Cardiac muscle cell (in vitro differentiated cells and primary cell): Measurements from ENCODE around the gene DPYSL4. TPM values are rescaled to one million over a fixed set of nuclear protein-coding genes. Genes with fewer than 3 reads are reported as not detected.

Source experiments
- DNase-seq, 2 donors: peaks; one replicate each; pipeline versions ENCODE4 v3.0.0 to v3.0.0-alpha.2; 2010 to 2017; ENCODE audit warnings: low read depth in 1 of 2, low spot score in 1 of 2
- H3K27ac ChIP-seq: fragments of 200-600 bp; sonication (generic); 2 replicates; pipeline ENCODE4 v1.5.1; 2016
- H3K27me3 ChIP-seq: fragments of 200-600 bp; sonication (generic); 2 replicates; pipeline ENCODE4 v1.6.0; 2016; ENCODE audit warnings: control low read depth
- H3K36me3 ChIP-seq: fragments of 200-600 bp; sonication (generic); 2 replicates; pipeline ENCODE4 v1.5.1; 2016; ENCODE audit warnings: control low read depth
- H3K4me1 ChIP-seq: fragments of 200-600 bp; sonication (generic); 2 replicates; pipeline ENCODE4 v1.8.1; 2017; ENCODE audit warnings: low read depth, mild to moderate bottlenecking, mixed run types
- H3K4me3 ChIP-seq: fragments of 200-600 bp; sonication (generic); 2 replicates; pipeline ENCODE4 v1.5.1; 2016; ENCODE audit warnings: mild to moderate bottlenecking
- H3K9me3 ChIP-seq: fragments of 200-600 bp; sonication (generic); 2 replicates; pipeline ENCODE4 v1.5.1; 2017; ENCODE audit warnings: low read depth, mild to moderate bottlenecking, control low read depth
- polyA plus RNA-seq: library from polyadenylated mRNA; unstranded; fragments of >200 nt; fragmentation: Nextera tagmentation; extraction: Ambion mirVana; gene quantifications from 2 replicates; pipeline ENCODE4 v1.2.1, GENCODE V29; 2016
- total RNA-seq: library from RNA; depleted of rRNA; stranded (reverse); fragments of >200 nt; gene quantifications from 2 replicates; pipeline ENCODE4 v1.2.3, GENCODE V29; 2016
- TF ChIP-seq, protein P1 (sequence below): IDR thresholded peaks from 2 replicates; pipeline ENCODE4 v1.5.1; 2012; ENCODE audit warnings: low read depth, mild to moderate bottlenecking, low read length

The DPYSL4 gene
- total and polyA plus RNA-seq, 2 experiments from 2014 or later, result 12.5 to 30.3 TPM

DNA sequence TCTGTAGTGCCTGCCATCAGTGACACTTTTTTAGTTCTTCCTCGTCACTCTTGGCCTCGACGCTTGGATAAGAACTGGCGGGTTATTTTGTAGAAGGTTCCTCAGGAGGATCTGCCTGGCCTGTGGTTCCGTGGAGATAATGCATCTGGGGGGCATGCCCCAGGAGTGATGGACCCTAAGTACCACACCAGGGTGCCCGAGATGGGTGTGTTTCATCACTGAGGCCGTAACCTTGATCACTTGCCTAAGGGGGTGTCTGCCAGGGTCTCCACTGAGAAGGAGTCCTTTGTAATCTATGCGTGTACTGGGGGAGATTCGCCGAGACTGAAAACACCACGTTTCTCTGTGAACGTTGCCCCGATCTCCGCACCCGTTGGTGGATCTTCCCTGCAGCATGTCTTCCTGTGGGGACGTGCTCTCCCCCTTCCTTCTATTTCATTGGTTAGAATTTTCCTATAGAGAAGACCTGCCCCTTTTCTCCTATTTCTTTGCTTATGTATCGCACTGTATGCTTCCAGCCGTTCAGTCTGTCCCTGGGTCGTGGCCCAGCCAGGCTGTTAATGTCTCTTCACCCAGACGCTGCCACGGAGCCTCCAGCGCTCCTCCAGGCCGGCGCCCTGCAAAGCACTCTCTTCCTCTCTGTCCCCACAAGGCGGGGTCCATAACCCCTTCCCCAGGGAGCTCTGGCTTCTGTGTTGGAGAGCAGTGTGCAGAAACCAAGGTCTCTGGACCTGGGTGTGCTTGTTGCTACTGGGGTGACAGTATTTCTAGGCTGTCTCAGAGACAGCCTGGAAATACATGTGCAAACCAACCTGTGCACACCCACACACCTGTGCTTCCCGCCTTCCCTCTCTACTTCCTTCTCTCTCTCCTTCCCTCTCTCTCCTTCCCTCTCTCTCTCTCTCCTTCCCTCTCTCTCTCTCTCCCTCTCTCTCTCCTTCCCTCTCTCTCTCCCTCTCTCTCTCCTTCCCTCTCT, 14.4 kb upstream of the DPYSL4 start:
- Histone ChIP-seq H3K27ac (no peak overlapping the region), H3K9me3 (no peaks in the 10 kb centered on the region), H3K4me3 (no peak overlapping the region), H3K36me3 (no peaks in the 10 kb centered on the region), H3K4me1 (no peaks in the 10 kb centered on the region), H3K27me3 (peaks cover 33% of the 10 kb centered on the region)
- TF ChIP-seq, protein P1, sequence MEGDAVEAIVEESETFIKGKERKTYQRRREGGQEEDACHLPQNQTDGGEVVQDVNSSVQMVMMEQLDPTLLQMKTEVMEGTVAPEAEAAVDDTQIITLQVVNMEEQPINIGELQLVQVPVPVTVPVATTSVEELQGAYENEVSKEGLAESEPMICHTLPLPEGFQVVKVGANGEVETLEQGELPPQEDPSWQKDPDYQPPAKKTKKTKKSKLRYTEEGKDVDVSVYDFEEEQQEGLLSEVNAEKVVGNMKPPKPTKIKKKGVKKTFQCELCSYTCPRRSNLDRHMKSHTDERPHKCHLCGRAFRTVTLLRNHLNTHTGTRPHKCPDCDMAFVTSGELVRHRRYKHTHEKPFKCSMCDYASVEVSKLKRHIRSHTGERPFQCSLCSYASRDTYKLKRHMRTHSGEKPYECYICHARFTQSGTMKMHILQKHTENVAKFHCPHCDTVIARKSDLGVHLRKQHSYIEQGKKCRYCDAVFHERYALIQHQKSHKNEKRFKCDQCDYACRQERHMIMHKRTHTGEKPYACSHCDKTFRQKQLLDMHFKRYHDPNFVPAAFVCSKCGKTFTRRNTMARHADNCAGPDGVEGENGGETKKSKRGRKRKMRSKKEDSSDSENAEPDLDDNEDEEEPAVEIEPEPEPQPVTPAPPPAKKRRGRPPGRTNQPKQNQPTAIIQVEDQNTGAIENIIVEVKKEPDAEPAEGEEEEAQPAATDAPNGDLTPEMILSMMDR, result no peak
- no peak for DNase-seq

DNA sequence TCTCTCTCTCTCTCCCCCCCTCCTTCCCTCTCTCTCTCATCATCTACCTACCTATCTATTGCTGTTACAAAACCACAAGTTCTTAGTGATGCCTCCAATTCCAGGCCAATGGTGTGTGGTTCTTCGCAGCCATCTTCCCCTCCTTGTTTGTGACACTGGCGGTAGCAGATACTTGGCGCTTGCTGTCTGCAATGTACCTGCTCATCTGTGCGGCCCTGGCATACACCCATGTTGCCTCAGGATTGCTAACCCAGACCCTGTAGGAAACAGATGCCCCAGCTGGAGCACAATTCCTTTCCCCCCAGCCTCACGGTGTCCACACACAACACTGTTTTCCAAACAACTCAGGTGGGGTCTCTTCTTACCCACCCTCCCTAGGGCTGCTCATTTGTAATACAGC, 13.6 kb upstream of the DPYSL4 start:
- no peaks in the 10 kb centered on the region for H3K4me1 ChIP-seq
- TF ChIP-seq, protein P1, result no peak
- H3K27me3 ChIP-seq, result peaks cover 41% of the 10 kb centered on the region

DNA sequence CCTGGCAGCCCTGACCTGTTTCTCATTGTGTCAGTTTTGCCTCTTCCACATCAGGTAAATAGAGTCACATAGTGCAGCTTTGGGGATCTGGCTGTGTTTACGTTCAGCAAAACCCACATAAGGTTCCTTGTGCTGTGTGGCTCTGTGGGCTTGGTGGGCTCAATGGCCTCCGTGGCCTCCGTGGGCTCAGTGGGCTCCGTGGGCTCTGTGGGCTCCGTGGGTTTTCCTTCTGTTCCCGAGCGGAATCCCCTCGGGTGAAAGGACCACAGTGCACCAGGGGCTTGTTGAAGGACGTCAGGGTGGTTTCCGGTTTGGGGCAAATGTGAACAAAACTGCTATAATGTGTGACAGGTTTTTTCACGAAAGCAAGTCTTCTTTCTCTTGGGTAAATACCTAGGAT, 12.5 kb upstream of the DPYSL4 start:
- no peaks in the 10 kb centered on the region for H3K9me3 ChIP-seq
- no peaks in the 10 kb centered on the region for H3K4me1 ChIP-seq
- no peak overlapping the region for H3K4me3 ChIP-seq
- TF ChIP-seq, protein P1, result no peak
- H3K36me3 ChIP-seq, result no peaks in the 10 kb centered on the region
- H3K27me3 ChIP-seq, result peaks cover 52% of the 10 kb centered on the region
- H3K27ac ChIP-seq, result no peak overlapping the region
- no peak for DNase-seq

More for the DNA sequence above, 13.6 kb upstream of the DPYSL4 start:
- DNase-seq, result no peak
- Histone ChIP-seq H3K9me3 (no peaks in the 10 kb centered on the region), H3K4me3 (no peak overlapping the region), H3K36me3 (no peaks in the 10 kb centered on the region), H3K27ac (no peak overlapping the region)

DNA sequence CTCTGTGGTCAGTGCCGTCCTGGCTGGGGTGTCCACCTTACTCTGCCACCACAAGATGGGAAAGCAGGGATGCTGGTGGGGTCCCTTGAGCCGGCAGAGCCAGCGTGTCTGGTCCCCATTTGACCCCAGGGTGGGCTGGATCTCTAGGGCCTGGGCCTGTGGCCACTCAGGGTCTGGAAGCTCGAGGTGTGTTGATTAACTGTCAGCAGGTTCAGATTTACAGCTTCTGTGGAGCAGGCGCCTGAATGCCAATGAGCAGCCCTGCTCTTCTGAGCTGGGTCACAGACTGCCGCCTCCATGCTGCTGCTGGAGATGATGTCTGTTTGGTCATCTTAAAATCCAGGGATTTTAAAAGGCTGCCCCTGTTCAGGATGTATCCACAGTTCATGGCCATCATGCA, 11.3 kb upstream of the DPYSL4 start:
- no peaks in the 10 kb centered on the region for H3K36me3 ChIP-seq
- peaks cover 53% of the 10 kb centered on the region for H3K27me3 ChIP-seq
- no peaks in the 10 kb centered on the region for H3K4me1 ChIP-seq
- no peak overlapping the region for H3K27ac ChIP-seq
- DNase-seq, result no peak
- TF ChIP-seq, protein P1, result no peak
- no peak overlapping the region for H3K4me3 ChIP-seq
- H3K9me3 ChIP-seq, result no peaks in the 10 kb centered on the region

DNA sequence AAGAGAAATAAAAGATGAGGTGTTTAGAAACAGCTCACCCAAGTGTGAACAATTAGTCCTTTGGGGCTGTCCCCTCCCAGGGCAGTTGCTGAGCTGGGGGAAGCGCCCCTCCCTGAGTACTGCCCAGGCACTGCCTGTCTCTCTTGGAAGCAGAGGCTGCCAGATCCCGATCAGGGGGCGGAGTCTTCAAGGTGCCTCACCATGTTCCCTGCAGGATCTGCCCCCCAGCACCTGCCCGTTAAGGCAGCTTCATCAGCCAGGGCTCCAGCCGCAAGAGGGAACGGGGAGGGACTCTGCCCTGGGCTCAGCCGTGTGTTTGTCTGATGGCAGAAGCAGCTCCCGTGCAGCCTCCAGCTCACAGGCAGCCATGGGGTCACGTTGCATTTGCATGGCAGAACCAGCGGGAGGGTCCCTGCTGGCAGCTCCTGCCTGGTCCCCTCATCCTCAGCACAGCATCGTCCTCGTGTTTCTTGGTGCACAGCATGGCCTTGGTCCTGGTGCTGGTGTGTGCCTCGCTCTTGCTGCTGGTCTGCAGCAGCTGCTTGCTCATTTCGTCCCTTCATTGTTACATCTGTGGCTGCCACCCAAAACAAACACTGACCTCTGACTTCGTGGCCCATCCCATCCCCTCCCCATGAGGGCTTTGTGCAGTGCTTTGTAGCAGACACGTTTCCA, 10.7 kb upstream of the DPYSL4 start:
- H3K27me3 ChIP-seq, result peaks cover 55% of the 10 kb centered on the region
- DNase-seq, result peak in 1 of 2 donors; percentile 30
- no peak overlapping the region for H3K4me3 ChIP-seq

More for the DNA sequence above, 10.7 kb upstream of the DPYSL4 start:
- no peaks in the 10 kb centered on the region for H3K9me3 ChIP-seq
- H3K27ac ChIP-seq, result no peak overlapping the region
- no peaks in the 10 kb centered on the region for H3K4me1 ChIP-seq
- H3K36me3 ChIP-seq, result no peaks in the 10 kb centered on the region
- TF ChIP-seq, protein P1, result no peak
